Hepatocyte (in vitro differentiated cells): Measurements from ENCODE around the gene PHF20.

ENCODE experiments used
- EZH2 ChIP-seq: fragments of 200-600 bp; sonication (generic); IDR thresholded peaks from 2 replicates; pipeline ENCODE4 v1.6.1; 2016; ENCODE audit warnings: antibody characterized with exemption, mild to moderate bottlenecking, borderline replicate concordance
- TF ChIP-seq, protein P1 (sequence below): fragments of 200-600 bp; sonication (generic); IDR thresholded peaks from 2 replicates; pipeline ENCODE4 v1.5.1; 2016; ENCODE audit warnings: antibody characterized with exemption, mild to moderate bottlenecking; ENCODE audit not compliant: poor library complexity

DNA sequence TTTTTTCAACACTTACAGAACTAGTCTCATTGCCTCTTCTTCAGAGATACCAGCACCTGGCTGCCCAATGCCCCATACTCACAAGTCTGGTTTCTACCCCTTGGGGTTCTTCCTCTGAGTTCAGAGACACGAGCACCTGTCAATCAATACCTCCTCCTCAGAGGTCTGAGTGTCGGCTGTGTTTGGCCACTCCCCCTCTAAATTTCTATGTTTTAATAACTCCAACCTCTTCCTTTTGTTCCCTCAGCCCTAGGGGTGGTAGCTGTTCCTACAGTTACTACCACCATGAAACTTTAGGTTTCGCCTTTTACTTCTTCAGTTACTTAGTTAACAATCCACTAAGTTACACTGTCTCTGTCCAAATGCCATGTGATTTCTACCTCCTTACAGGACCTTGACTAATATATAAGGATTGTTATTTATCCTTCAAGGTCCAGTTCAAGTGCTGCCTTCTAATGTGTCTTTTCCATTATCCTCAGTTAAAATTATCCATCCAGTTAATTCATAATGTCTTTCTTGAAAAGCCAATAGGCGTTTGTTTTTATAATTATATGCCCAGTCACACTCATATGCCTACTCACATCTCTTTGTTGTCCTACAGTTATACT, 14.6 kb upstream of the PHF20 start:
- TF ChIP-seq, protein P1, sequence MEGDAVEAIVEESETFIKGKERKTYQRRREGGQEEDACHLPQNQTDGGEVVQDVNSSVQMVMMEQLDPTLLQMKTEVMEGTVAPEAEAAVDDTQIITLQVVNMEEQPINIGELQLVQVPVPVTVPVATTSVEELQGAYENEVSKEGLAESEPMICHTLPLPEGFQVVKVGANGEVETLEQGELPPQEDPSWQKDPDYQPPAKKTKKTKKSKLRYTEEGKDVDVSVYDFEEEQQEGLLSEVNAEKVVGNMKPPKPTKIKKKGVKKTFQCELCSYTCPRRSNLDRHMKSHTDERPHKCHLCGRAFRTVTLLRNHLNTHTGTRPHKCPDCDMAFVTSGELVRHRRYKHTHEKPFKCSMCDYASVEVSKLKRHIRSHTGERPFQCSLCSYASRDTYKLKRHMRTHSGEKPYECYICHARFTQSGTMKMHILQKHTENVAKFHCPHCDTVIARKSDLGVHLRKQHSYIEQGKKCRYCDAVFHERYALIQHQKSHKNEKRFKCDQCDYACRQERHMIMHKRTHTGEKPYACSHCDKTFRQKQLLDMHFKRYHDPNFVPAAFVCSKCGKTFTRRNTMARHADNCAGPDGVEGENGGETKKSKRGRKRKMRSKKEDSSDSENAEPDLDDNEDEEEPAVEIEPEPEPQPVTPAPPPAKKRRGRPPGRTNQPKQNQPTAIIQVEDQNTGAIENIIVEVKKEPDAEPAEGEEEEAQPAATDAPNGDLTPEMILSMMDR: no peak
- TF ChIP-seq EZH2: no peak
